Measurements from ENCODE around the gene LRRC57.

LRRC57 gene

GRCh38 chr15:42490671-42491538 lies 57.7 kb downstream of the LRRC57 start, which contains the start of gene ZNF106:
ZNF106 (minus strand) TSS chr15:42491141; CDS start chr15:42472289, 18,852 bp downstream.
- DNase-seq, result peak; percentile 92

GRCh38 chr15:42490291-42490670 lies 58.3 kb downstream of the LRRC57 start:
- peak; percentile 8 for DNase-seq
